GM23338 (cell line): ENCODE results near the gene MESD. TPM values are rescaled to one million over a fixed set of nuclear protein-coding genes. Genes with fewer than 3 reads are reported as not detected.
A peak's percentile ranks its signal among the peaks of the same experiment; 100 is the strongest.

Experiments
- ATAC-seq: fragments of 200-7000 bp; cut with Tn5 transposase; 3 replicates; pipeline ENCODE4 v1.9.1; 2020
- DNase-seq: peaks from one replicate; pipeline ENCODE4 v3.0.0-alpha.2; 2015; ENCODE audit warnings: low spot score
- H2AFZ ChIP-seq: fragments of 200-600 bp; sonication (generic); 2 replicates; pipeline ENCODE4 v1.8.0; 2016; ENCODE audit warnings: antibody characterized with exemption, mild to moderate bottlenecking, moderate library complexity
- H3F3A ChIP-seq: fragments of 200-600 bp; sonication (generic); replicated peaks from 2 replicates; pipeline ENCODE4 v1.8.0; 2017; ENCODE audit warnings: antibody characterized with exemption, mixed run types, low read depth
- H3K27ac ChIP-seq: fragments of 200-600 bp; sonication (generic); 2 replicates; pipeline ENCODE4 v1.6.1; 2016; ENCODE audit warnings: low read depth
- H3K27me3 ChIP-seq: fragments of 200-600 bp; sonication (generic); 2 replicates; pipeline ENCODE4 v1.8.0; 2016; ENCODE audit warnings: mild to moderate bottlenecking, mixed run types, moderate library complexity; ENCODE audit not compliant: insufficient read depth
- H3K36me3 ChIP-seq: fragments of 200-600 bp; sonication (generic); 2 replicates; pipeline ENCODE4 v1.8.0; 2016; ENCODE audit warnings: mild to moderate bottlenecking; ENCODE audit not compliant: insufficient read depth
- H3K4me1 ChIP-seq: fragments of 200-600 bp; sonication (generic); 2 replicates; pipeline ENCODE4 v1.8.0; 2016; ENCODE audit warnings: mild to moderate bottlenecking, moderate library complexity; ENCODE audit not compliant: insufficient read depth
- H3K4me2 ChIP-seq: fragments of 200-600 bp; sonication (generic); 2 replicates; pipeline ENCODE4 v1.7.1; 2017; ENCODE audit warnings: mixed run types
- H3K4me3 ChIP-seq: fragments of 200-600 bp; sonication (generic); 2 replicates; pipeline ENCODE4 v1.6.1; 2016; ENCODE audit warnings: mixed run types
- H3K79me2 ChIP-seq: fragments of 200-600 bp; sonication (generic); replicated peaks from 2 replicates; pipeline ENCODE4 v1.8.0; 2017; ENCODE audit warnings: mild to moderate bottlenecking; ENCODE audit not compliant: insufficient read depth
- H3K9me2 ChIP-seq: fragments of 200-600 bp; sonication (generic); 2 replicates; pipeline ENCODE4 v1.8.0; 2017; ENCODE audit not compliant: insufficient read depth
- H4K20me1 ChIP-seq: fragments of 200-600 bp; sonication (generic); replicated peaks from 2 replicates; pipeline ENCODE4 v1.8.0; 2017; ENCODE audit warnings: mild to moderate bottlenecking; ENCODE audit not compliant: insufficient read depth
- H3K27ac Mint-ChIP-seq: 2 replicates; pipeline ENCODE4 v1.8.0; 2020; ENCODE audit warnings: inconsistent platforms, mild to moderate bottlenecking, moderate library complexity, mixed read lengths
- H3K27me3 Mint-ChIP-seq: 3 replicates; pipeline ENCODE4 v1.8.0; 2022; ENCODE audit warnings: low read depth, mild to moderate bottlenecking, moderate library complexity, mixed read lengths, inconsistent platforms; ENCODE audit not compliant: insufficient read depth, poor library complexity
- H3K36me3 Mint-ChIP-seq: 3 replicates; pipeline ENCODE4 v1.8.0; 2021; ENCODE audit warnings: low read depth, mild to moderate bottlenecking, inconsistent platforms, moderate library complexity, mixed read lengths
- H3K4me1 Mint-ChIP-seq: 3 replicates; pipeline ENCODE4 v1.8.0; 2020; ENCODE audit warnings: mild to moderate bottlenecking, inconsistent platforms, mixed read lengths
- H3K4me3 Mint-ChIP-seq: 3 replicates; pipeline ENCODE4 v1.8.0; 2021; ENCODE audit warnings: moderate library complexity, mild to moderate bottlenecking, inconsistent platforms, mixed read lengths
- H3K9me3 Mint-ChIP-seq: 3 replicates; pipeline ENCODE4 v1.8.0; 2020; ENCODE audit warnings: moderate library complexity, mild to moderate bottlenecking, inconsistent platforms, mixed read lengths
- CREB1 ChIP-seq: fragments of 250-450 bp; sonication (Bioruptor Pico); IDR thresholded peaks from 2 replicates; pipeline ENCODE4 v1.5.0; 2020; ENCODE audit warnings: low read depth, mild to moderate bottlenecking, moderate library complexity
- CTCF ChIP-seq, 2 experiments: fragments of 200-600 bp in 1 of 2; sonication (generic) in 1 of 2; conservative IDR thresholded peaks; 2 replicates each; pipeline versions ENCODE4 v1.5.1 to v1.6.1; 2016 to 2017; ENCODE audit warnings: antibody characterized with exemption in 2 of 2, low read depth in 2 of 2, mild to moderate bottlenecking in 2 of 2, moderate library complexity in 1 of 2
- EZH2phosphoT487 ChIP-seq: fragments of 200-600 bp; sonication (generic); IDR thresholded peaks from one replicate; pipeline ENCODE4 v1.8.1; 2018; ENCODE audit warnings: antibody characterized with exemption; ENCODE audit not compliant: unreplicated experiment
- JUNB ChIP-seq: IDR thresholded peaks from one replicate; pipeline ENCODE4 v1.6.1; 2016; ENCODE audit warnings: antibody characterized with exemption; ENCODE audit not compliant: unreplicated experiment
- NANOG ChIP-seq: IDR thresholded peaks from 2 replicates; pipeline ENCODE4 v1.6.1; 2016; ENCODE audit warnings: antibody characterized with exemption, borderline replicate concordance
- REST ChIP-seq: IDR thresholded peaks from one replicate; pipeline ENCODE4 v1.6.1; 2018; ENCODE audit warnings: antibody characterized with exemption; ENCODE audit not compliant: unreplicated experiment
- ZNF331 ChIP-seq: fragments of 250-450 bp; sonication (Bioruptor Pico); IDR thresholded peaks from 2 replicates; pipeline ENCODE4 v1.5.0; 2020; ENCODE audit warnings: low read depth, mild to moderate bottlenecking, moderate library complexity
- polyA plus RNA-seq: library from polyadenylated mRNA; unstranded; fragments of >200 nt; fragmentation: Nextera tagmentation; extraction: Ambion mirVana; gene quantifications from 2 replicates; pipeline ENCODE4 v1.2.1, GENCODE V29; 2016
- total RNA-seq: library from RNA; depleted of rRNA; stranded (reverse); fragments of >200 nt; shearing (Covaris generic); gene quantifications from 2 replicates; pipeline ENCODE4 v1.2.3, GENCODE V29; 2014
- TF ChIP-seq, protein P1 (sequence below): fragments of 250-450 bp; sonication (Bioruptor Pico); IDR thresholded peaks from 2 replicates; pipeline ENCODE4 v1.5.0; 2020; ENCODE audit warnings: mild to moderate bottlenecking, moderate library complexity

The MESD gene
- total and polyA plus RNA-seq, 2 experiments from 2014 or later, result 25.6 to 52.7 TPM

DNA sequence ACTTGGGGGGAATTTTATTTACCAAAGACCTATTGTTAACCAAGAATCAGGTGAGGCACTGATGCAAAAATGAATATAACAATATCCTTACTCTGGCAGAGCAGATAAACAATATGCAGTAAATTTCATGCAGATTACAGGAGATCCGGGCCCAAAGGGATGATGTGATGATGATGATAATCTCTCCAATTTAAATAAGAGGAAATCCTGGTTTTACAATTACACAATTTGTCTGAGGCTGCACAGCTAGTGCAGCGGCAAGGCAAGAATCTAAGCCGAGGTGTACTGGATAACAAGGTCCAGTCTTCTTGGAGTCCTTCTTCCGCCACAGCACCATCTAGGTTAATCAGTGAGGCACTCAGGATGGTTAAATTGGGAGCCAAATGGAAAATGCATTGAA, 2.4 kb upstream of the MESD start:
- Histone ChIP-seq H3K4me1 (peaks cover 21% of the 10 kb centered on the region), H3K27ac (no peak overlapping the region), H3K27me3 (no peaks in the 10 kb centered on the region), H4K20me1 (peaks cover 8% of the 10 kb centered on the region), H3F3A (no peaks in the 10 kb centered on the region), H3K4me2 (no peak overlapping the region), H3K36me3 (no peaks in the 10 kb centered on the region), H2AFZ (peak overlapping the region; percentile 35; the same call in 1 of the 2 replicates), H3K4me3 (no peak overlapping the region), H3K9me2 (no peaks in the 10 kb centered on the region), H3K79me2 (peaks cover 24% of the 10 kb centered on the region)
- Mint-ChIP-seq H3K27ac (no peak overlapping the region), H3K36me3 (no peaks in the 10 kb centered on the region), H3K27me3 (peaks cover 4% of the 10 kb centered on the region), H3K4me3 (no peak overlapping the region), H3K9me3 (no peaks in the 10 kb centered on the region), H3K4me1 (peaks cover 20% of the 10 kb centered on the region)
- DNase-seq (no peak), ATAC-seq (no peak)
- TF ChIP-seq REST (no peak), ZNF331 (CRISPR knock-in tag) (no peak), EZH2phosphoT487 (no peak), NANOG (no peak), JUNB (no peak), CTCF (conservative IDR thresholded peaks at IDR 0.05; ENCODE audit: low read depth in 2 of 2) (no peak), CREB1 (CRISPR knock-in tag) (no peak)
- TF ChIP-seq, protein P1, sequence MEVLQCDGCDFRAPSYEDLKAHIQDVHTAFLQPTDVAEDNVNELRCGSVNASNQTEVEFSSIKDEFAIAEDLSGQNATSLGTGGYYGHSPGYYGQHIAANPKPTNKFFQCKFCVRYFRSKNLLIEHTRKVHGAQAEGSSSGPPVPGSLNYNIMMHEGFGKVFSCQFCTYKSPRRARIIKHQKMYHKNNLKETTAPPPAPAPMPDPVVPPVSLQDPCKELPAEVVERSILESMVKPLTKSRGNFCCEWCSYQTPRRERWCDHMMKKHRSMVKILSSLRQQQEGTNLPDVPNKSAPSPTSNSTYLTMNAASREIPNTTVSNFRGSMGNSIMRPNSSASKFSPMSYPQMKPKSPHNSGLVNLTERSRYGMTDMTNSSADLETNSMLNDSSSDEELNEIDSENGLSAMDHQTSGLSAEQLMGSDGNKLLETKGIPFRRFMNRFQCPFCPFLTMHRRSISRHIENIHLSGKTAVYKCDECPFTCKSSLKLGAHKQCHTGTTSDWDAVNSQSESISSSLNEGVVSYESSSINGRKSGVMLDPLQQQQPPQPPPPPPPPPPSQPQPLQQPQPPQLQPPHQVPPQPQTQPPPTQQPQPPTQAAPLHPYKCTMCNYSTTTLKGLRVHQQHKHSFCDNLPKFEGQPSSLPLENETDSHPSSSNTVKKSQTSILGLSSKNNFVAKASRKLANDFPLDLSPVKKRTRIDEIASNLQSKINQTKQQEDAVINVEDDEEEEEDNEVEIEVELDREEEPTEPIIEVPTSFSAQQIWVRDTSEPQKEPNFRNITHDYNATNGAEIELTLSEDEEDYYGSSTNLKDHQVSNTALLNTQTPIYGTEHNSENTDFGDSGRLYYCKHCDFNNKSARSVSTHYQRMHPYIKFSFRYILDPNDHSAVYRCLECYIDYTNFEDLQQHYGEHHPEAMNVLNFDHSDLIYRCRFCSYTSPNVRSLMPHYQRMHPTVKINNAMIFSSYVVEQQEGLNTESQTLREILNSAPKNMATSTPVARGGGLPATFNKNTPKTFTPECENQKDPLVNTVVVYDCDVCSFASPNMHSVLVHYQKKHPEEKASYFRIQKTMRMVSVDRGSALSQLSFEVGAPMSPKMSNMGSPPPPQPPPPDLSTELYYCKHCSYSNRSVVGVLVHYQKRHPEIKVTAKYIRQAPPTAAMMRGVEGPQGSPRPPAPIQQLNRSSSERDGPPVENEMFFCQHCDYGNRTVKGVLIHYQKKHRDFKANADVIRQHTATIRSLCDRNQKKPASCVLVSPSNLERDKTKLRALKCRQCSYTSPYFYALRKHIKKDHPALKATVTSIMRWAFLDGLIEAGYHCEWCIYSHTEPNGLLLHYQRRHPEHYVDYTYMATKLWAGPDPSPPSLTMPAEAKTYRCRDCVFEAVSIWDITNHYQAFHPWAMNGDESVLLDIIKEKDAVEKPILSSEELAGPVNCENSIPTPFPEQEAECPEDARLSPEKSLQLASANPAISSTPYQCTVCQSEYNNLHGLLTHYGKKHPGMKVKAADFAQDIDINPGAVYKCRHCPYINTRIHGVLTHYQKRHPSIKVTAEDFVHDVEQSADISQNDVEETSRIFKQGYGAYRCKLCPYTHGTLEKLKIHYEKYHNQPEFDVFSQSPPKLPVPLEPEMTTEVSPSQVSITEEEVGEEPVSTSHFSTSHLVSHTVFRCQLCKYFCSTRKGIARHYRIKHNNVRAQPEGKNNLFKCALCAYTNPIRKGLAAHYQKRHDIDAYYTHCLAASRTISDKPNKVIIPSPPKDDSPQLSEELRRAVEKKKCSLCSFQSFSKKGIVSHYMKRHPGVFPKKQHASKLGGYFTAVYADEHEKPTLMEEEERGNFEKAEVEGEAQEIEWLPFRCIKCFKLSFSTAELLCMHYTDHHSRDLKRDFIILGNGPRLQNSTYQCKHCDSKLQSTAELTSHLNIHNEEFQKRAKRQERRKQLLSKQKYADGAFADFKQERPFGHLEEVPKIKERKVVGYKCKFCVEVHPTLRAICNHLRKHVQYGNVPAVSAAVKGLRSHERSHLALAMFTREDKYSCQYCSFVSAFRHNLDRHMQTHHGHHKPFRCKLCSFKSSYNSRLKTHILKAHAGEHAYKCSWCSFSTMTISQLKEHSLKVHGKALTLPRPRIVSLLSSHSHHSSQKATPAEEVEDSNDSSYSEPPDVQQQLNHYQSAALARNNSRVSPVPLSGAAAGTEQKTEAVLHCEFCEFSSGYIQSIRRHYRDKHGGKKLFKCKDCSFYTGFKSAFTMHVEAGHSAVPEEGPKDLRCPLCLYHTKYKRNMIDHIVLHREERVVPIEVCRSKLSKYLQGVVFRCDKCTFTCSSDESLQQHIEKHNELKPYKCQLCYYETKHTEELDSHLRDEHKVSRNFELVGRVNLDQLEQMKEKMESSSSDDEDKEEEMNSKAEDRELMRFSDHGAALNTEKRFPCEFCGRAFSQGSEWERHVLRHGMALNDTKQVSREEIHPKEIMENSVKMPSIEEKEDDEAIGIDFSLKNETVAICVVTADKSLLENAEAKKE, result no peak
